Amniotic stem cell (primary cell): ENCODE results near the gene PSMG4.
A peak's percentile ranks its signal among the peaks of the same experiment; 100 is the strongest.

Source experiments
- DNase-seq: peaks from one replicate; lab custom pipeline; 2025; lab: John Stamatoyannopoulos, UW

The PSMG4 gene

GRCh38 chr6:3258720-3259490 is at the start of gene PSMG4:
Gene PSMG4, plus strand, starts transcription at chr6:3258947. Its CDS starts 76 bp downstream, at chr6:3259023.
- DNase-seq: peak; percentile 77

DNA sequence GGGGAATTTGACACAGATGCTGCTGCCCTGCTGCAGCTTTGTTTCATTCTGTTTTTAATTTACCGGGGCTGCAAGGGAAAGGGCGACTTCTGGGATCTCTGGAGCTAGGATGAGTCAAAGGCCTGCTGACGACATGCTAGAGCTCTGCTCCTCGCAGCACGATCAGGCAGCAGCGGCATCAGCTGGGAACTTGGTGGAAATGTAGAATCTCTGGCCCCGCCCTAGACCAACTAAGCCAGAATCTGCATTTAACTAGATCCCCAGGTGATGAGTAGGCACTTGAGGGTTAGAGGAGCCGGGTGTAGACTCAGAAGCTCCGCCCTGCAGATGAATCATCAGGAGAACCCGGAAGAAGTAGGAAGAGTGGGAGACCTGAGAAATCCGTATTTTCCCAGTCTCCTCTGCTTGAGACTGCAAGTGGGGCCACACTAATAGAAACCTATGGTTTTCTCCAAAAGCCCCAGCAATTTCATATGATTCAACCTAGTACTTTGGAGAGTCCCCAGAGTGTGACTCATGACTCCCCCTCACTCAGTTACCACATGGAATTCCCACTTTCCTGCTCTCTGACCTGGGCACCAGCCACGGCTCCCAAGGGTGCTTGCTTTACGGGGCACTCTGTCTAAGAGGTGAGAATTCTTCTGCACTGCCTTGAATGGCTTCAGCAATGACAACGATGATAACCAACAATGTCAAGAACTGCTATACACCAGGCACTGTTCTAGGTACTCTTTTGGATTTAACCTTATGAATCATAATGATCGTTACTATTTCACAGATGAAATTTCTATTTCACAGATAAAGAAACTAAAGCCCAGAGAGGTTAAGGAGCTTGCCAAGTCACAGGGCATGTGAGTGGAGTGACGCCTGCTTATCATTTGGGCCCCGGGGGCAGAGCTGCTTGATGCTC is 49.4 kb upstream of the PSMG4 start:
- peak; percentile 98 for DNase-seq

- no peak for DNase-seq
Observed at GRCh38 chr6:3210024-3210610, 48.6 kb upstream of the PSMG4 start.

GRCh38 chr6:3211681-3212080 is 47.1 kb upstream of the PSMG4 start:
- peak; percentile 8 for DNase-seq

- no peak for DNase-seq
Observed at GRCh38 chr6:3212261-3212660, 46.5 kb upstream of the PSMG4 start.

DNA sequence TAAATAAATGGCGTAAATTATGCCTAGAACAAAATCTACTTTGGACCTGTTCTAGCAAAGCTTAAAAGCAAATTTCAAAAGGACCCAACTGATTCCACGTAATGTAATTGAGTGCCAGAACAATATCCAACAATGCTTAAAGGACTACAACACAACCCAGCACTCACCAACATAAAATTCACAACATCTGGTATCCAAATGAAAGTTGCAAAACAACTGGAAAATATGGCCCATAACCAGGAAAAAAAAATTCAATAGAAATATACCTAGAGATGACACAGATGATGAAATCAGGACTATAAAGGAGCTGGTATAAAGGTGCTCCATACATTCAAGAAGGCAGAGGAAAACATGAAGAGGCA is 45.4 kb upstream of the PSMG4 start:
- no peak for DNase-seq

GRCh38 chr6:3214898-3215297 is 43.8 kb upstream of the PSMG4 start:
- DNase-seq: peak; percentile 14

DNA sequence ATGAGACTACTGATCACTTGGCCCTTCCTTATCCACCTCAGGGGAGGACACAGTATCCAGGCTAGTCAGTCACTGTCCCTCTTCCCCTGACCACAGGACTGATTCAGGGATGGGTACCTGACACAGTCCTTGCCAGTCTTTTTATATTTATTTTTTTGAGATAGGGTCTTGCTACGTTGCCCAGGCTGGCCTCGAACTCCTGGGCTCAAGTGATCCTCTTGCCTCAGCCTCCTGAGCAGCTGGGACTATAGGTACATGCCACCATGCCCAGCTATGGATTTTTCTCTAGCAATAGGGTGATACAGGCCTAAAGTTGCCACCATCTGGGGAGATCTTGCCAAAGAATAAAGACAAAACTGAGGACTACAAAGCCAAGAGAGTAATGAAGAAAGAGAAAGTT is 41.5 kb upstream of the PSMG4 start:
- no peak for DNase-seq

GRCh38 chr6:3218266-3218665 is 40.5 kb upstream of the PSMG4 start:
- no peak for DNase-seq

GRCh38 chr6:3220366-3220765 is 38.4 kb upstream of the PSMG4 start:
- DNase-seq: no peak

GRCh38 chr6:3221578-3221977 is 37.2 kb upstream of the PSMG4 start:
- no peak for DNase-seq

GRCh38 chr6:3222506-3223038 is 36.2 kb upstream of the PSMG4 start:
- no peak for DNase-seq

GRCh38 chr6:3226042-3226441 is 32.7 kb upstream of the PSMG4 start:
- DNase-seq: no peak

- DNase-seq: no peak
Observed at GRCh38 chr6:3226481-3227362, 32.0 kb upstream of the PSMG4 start.

DNA sequence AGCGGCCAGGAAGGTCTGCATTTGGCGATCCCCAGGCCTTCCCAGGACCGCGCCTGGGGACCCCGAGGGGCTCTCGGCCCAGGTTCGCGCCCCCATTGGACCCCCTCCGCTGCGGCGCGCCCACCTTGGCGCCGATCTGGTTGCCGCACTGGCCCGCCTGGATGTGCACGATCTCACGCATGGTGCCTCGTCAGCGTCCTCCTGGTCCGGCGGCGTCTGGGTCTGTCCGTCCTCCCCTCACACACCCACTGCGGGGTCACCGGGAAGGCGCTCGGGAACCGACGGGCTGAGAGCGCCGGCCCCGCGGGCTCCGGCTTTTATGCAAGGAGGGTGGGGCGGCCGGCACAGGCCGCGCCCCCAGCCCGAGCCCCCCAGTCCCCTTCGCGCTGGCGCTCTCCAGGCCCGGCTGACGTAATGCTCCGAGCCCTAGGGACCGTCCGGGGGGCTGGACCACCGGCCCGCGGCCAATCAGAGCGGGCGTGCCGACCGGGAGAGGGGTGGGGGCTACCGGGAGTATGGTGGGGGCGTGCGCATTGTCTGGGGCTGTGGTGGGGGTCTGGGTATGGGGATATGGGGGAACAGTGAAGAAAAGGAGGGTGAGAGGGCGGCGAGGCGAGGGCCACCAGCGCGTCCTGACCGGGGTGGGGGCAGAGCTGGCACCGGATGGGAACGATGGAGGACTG is 31.2 kb upstream of the PSMG4 start, which contains the start of gene TUBB2B:
Gene TUBB2B, minus strand, starts transcription at position 291 of the 683 bp plus-strand sequence. Its CDS starts 110 bp downstream, at position 181.
- no peak for DNase-seq

DNA sequence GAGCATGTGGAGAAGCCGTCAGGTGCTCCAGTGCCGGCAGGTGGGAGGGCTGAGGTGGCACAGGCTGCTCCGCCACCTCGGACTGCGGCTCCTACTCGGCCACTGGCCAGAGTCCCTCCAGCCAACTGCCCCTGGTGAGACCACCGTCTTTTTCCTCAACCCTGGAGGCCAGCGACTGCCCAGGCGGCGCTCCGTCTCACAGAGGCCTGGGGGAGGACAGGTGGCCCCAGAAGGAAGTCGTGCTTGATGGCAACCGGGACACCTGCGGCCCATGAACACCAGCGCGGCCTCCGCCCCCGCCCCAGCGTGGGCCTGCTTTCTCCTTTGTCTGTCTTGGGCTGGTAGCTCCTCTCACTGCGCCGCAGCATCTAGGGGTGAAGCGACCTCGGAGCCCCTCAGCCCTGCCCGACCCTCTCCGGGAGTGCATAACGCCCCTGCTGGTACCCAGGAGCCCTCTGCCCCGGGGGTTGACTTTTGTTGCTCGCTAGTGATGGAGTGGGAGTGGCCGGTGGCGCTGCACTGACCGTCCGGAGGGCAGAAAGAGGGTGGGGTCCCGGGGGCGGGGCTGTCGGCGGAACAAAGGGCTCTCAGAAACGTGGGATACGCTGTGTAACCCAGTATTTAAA is 30.6 kb upstream of the PSMG4 start:
- no peak for DNase-seq

DNA sequence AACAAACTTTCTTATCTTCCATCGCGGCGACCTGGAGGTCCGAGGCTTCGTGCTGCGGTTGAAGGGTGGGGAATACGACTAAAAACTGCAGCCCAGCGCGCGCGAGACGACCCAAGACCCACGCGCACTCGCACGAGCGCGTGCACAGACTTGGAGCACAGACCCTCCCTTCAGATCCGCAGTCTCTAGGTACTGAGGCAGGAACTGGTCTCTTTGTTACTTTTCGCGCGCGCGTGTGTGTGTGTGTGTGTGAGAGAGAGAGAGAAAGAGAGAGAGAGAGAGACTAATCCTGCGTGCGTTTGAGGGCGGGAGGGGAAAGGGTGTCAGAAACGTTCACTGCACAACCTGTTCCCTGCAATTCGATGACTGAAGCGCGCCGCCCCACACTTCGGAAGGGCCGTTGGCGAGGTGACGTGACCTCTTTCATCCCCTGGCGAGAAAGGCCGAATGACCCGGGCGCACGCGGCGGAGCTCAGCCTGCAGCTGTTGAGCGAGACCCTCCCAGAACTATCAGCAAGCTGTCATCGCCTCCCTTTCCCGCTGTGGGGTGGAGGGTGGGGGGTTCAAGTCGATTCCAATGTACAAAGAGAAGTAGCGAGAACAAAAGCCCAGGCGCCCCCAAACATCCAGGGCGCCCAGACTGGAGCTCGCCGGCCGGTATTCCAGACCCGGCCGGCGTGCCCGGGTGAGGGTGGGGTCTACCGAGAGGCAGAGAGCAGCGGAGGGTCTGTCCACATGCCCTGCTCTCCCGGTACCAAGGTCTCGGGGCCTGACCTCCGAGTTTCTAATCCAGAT is 29.8 kb upstream of the PSMG4 start:
- DNase-seq: no peak

DNA sequence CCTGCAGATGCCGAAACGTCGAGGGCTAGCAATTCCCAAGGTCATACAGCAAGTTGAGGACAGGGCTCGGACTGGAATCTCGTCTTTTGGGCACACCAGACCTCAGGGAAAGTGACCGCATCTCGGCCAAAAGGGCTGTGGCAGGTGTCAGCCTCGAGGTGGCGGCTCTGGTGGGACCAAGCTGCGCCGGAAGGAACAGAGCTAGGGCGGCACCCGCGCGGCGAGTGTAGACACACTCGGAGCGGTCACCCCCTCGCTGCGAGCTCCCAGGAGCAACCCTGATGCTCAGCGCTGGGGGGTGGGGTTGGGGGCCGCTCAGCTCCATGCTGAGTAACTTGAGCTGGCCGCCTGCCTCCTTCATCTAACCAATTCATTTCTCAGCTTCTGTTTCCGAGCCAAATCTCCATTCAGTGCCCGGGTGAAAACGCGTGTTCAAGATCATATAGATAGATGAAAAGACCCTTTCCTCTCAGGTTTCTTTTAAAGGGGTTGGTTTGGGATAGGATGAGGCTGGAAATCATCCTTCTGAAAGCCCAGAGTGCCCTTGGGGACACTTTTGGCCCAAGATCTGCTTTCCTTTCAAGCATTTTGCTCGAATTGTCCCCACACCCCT is 29.1 kb upstream of the PSMG4 start:
- DNase-seq: no peak

DNA sequence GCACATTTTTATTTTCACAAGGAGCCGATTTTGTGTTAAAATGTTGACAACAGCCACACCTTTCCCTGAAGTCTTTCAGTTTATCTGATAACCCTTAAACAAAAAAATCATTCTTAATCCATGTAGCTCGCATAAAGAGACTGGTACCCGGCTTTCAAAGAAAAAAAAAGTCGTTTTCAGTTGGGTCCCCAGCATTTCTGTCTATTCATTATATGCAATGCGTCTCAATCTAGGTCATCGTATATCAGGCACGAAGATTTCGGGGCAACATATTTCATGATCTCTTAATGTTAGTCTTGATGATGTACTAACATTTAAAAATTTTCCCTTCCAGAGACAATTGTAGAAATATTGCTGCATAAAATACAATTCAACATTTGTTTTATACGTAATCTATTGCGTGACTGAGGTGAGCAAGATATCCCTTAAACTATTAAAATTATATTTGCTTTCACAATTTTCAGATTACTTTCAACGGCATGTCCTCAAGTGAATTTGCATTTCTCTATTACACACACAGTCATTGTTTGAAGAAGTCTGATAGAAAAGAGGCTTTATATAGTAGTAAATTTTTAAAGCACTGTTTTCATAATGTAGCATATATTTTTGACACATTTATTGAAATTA is 28.4 kb upstream of the PSMG4 start:
- DNase-seq: no peak
